ENCODE measurements around the gene ACTR8. TPM values are rescaled to one million over a fixed set of nuclear protein-coding genes. Genes with fewer than 3 reads are reported as not detected.

The ACTR8 gene
- total and polyA plus RNA-seq, 2 of the 4 experiments (the other 2 are of a cell fraction): 20.3 to 31.4 TPM

GRCh38 chr3:53862241-53862640 is 19.7 kb downstream of the ACTR8 start (continued):
- no peak for TF ChIP-seq USF2 (IDR thresholded peaks at IDR 0.05; ENCODE audit: low read depth, low read length)

- dilution Hi-C loops (cut with HindIII; ENCODE audit: low sequenced_read_pairs, unreplicated experiment): no loop called here
- no CpG with 5 or more reads among the region's 4 CpGs for WGBS, 2 experiments (ENCODE audit: extremely low coverage in 2 of 2, insufficient read length in 1 of 2)
Measured at GRCh38 chr3:53860196-53860595, 21.8 kb downstream of the ACTR8 start.

More at GRCh38 chr3:53860196-53860595, 21.8 kb downstream of the ACTR8 start:
- no peak overlapping the region for H4K5ac ChIP-seq (ENCODE audit: low read depth, low read length)
- no peak overlapping the region for H3K56ac ChIP-seq (ENCODE audit: extremely low read depth, insufficient read depth, low read length)
- no peak overlapping the region for H2BK15ac ChIP-seq (ENCODE audit: low read depth, low read length)
- no peak overlapping the region for H2BK5ac ChIP-seq (ENCODE audit: low read depth, low read length, poor library complexity, severe bottlenecking)
- no peaks in the 10 kb centered on the region for H3K9me3 ChIP-seq (ENCODE audit: control insufficient read depth, insufficient read depth, low read length)
- H2AK5ac ChIP-seq (ENCODE audit: low read depth, low read length): no peak overlapping the region
- no peak overlapping the region for H3K27ac ChIP-seq (ENCODE audit: insufficient read depth, low read length)
- no peaks in the 10 kb centered on the region for H3K4me1 ChIP-seq (ENCODE audit: control insufficient read depth, insufficient read depth, low read length)
- no peak overlapping the region for H2AFZ ChIP-seq (replicated peaks; ENCODE audit: low read length, poor library complexity)
- no peak overlapping the region for H2BK20ac ChIP-seq (ENCODE audit: low read depth, low read length)
- POLR2A ChIA-PET (ENCODE audit: unreplicated experiment): no interaction called here
- H2AK9ac ChIP-seq (replicated peaks; ENCODE audit: low read depth, low read length, poor library complexity): no peak overlapping the region
- intact Hi-C loops (cut with micrococcal nuclease): no loop called here
- no peak overlapping the region for H3K18ac ChIP-seq (ENCODE audit: low read depth, low read length)
- peaks cover 20% of the 10 kb centered on the region for H3K36me3 ChIP-seq (ENCODE audit: control insufficient read depth, insufficient read depth, low read length)
- H3K14ac ChIP-seq (replicated peaks; ENCODE audit: low read depth, low read length): no peak overlapping the region
- ATAC-seq (ENCODE audit: low read depth) (no peak), DNase-seq (no peak)
- H3K23ac ChIP-seq (ENCODE audit: low read depth, low read length): no peak overlapping the region
- H4K8ac ChIP-seq (ENCODE audit: low read depth in 2 of 2, low read length in 2 of 2): no peak overlapping the region
- H3K9ac ChIP-seq (ENCODE audit: low read depth, low read length): no peak overlapping the region
- H4K20me1 ChIP-seq (ENCODE audit: insufficient read depth, low read length): no peaks in the 10 kb centered on the region
- BruUV-seq (replicated peaks): no TSS peak
- no peaks in the 10 kb centered on the region for H3K27me3 ChIP-seq (ENCODE audit: control insufficient read depth, insufficient read depth, low read length)
- no peaks in the 10 kb centered on the region for H3K9me1 ChIP-seq (ENCODE audit: insufficient read depth, low read length)
- H3K4me3 ChIP-seq (ENCODE audit: insufficient read depth, low read depth, low read length): no peak overlapping the region
- no peak overlapping the region for H4K91ac ChIP-seq (ENCODE audit: insufficient read depth, low read depth, low read length)
- in situ Hi-C loops (cut with MboI; ENCODE audit: low sequenced_read_pairs): no loop called here
- no peak overlapping the region for H3K4me2 ChIP-seq (ENCODE audit: low read depth, low read length)
- TF ChIP-seq SMC3 (IDR thresholded peaks at IDR 0.05; ENCODE audit: low read depth, low read length): no peak
- no peak for TF ChIP-seq BHLHE40 (IDR thresholded peaks at IDR 0.05; ENCODE audit: low read depth, low read length)
- TF ChIP-seq RCOR1 (IDR thresholded peaks at IDR 0.05; ENCODE audit: insufficient replicate concordance, low read length): no peak
- TF ChIP-seq MXI1 (IDR thresholded peaks at IDR 0.05; ENCODE audit: borderline replicate concordance, low read depth, low read length): no peak
- TF ChIP-seq MAFK (IDR thresholded peaks at IDR 0.05; ENCODE audit: low read depth, low read length): no peak
- TF ChIP-seq USF2 (IDR thresholded peaks at IDR 0.05; ENCODE audit: low read depth, low read length): no peak
- TF ChIP-seq RAD21 (IDR thresholded peaks at IDR 0.05; ENCODE audit: low read length): no peak
- TF ChIP-seq POLR2A (IDR thresholded peaks at IDR 0.05; ENCODE audit: low read depth, low read length): no peak
- no peak for TF ChIP-seq CHD1 (IDR thresholded peaks at IDR 0.05; ENCODE audit: low read depth, low read length)
- no peak overlapping the region for H3K4ac ChIP-seq (ENCODE audit: low read depth, low read length)
- CTCF ChIA-PET: no interaction called here
- no peaks in the 10 kb centered on the region for H3K79me1 ChIP-seq (ENCODE audit: low read depth in 1 of 2, low read length in 2 of 2)
- H2BK120ac ChIP-seq (ENCODE audit: low read depth, low read length): no peak overlapping the region
